Stomach smooth muscle (tissue), 2 donors: ENCODE results near the gene CFAP97.
A peak's percentile ranks its signal among the peaks of the same experiment; 100 is the strongest.

ENCODE experiments used
- H3K27ac ChIP-seq: one replicate; pipeline ENCODE4 v1.7.0; 2013; ENCODE audit warnings: mild to moderate bottlenecking, low read length, inconsistent platforms
- H3K27me3 ChIP-seq, 2 donors: one replicate each; pipeline ENCODE4 v1.7.0; 2013; ENCODE audit warnings: low read length in 2 of 2; ENCODE audit not compliant: insufficient read depth in 2 of 2, control insufficient read depth in 1 of 2
- H3K36me3 ChIP-seq, 2 donors: one replicate each; pipeline ENCODE4 v1.7.0; 2013; ENCODE audit warnings: low read length in 2 of 2; ENCODE audit not compliant: control insufficient read depth in 2 of 2, insufficient read depth in 2 of 2
- H3K4me1 ChIP-seq: one replicate; pipeline ENCODE4 v1.7.0; 2013; ENCODE audit warnings: low read length; ENCODE audit not compliant: control insufficient read depth, insufficient read depth
- H3K4me3 ChIP-seq, 2 donors: one replicate each; pipeline ENCODE4 v1.7.0; 2013; ENCODE audit warnings: low read length in 2 of 2
- H3K9ac ChIP-seq, 2 donors: one replicate each; pipeline ENCODE4 v1.7.0; 2013; ENCODE audit warnings: low read length in 2 of 2, mild to moderate bottlenecking in 1 of 2
- H3K9me3 ChIP-seq, 2 donors: one replicate each; pipeline ENCODE4 v1.7.0; 2013; ENCODE audit warnings: low read length in 2 of 2; ENCODE audit not compliant: control insufficient read depth in 2 of 2
- donor health status: healthy.
- donor health status: Pancreatic carcinoma.

The CFAP97 gene

GRCh38 chr4:185141777-185142176 lies 62.0 kb downstream of the CFAP97 start:
- Histone ChIP-seq H3K36me3 (peaks cover 0 to 14% of the 10 kb centered on the region in 2 donors), H3K9me3 (no peaks in the 10 kb centered on the region), H3K27ac (peak overlapping the region; percentile 94), H3K4me3 (no peak overlapping the region), H3K9ac (peak overlapping the region in 1 of 2 donors; percentile 29), H3K4me1 (peaks cover 33% of the 10 kb centered on the region), H3K27me3 (no peaks in the 10 kb centered on the region)

GRCh38 chr4:185139736-185140135 lies 64.1 kb downstream of the CFAP97 start:
- H3K27ac ChIP-seq = no peak overlapping the region
- no peaks in the 10 kb centered on the region for H3K36me3 ChIP-seq

GRCh38 chr4:185138161-185138560 lies 65.6 kb downstream of the CFAP97 start:
- no peaks in the 10 kb centered on the region for H3K9me3 ChIP-seq
- H3K9ac ChIP-seq = no peak overlapping the region
- H3K36me3 ChIP-seq = no peaks in the 10 kb centered on the region
- no peak overlapping the region for H3K4me3 ChIP-seq
- H3K27me3 ChIP-seq = no peaks in the 10 kb centered on the region
- no peak overlapping the region for H3K27ac ChIP-seq
- peaks cover 8% of the 10 kb centered on the region for H3K4me1 ChIP-seq

More at GRCh38 chr4:185139736-185140135, 64.1 kb downstream of the CFAP97 start:
- Histone ChIP-seq H3K4me1 (peaks cover 16% of the 10 kb centered on the region), H3K9me3 (no peaks in the 10 kb centered on the region), H3K9ac (no peak overlapping the region), H3K27me3 (no peaks in the 10 kb centered on the region), H3K4me3 (no peak overlapping the region)

DNA sequence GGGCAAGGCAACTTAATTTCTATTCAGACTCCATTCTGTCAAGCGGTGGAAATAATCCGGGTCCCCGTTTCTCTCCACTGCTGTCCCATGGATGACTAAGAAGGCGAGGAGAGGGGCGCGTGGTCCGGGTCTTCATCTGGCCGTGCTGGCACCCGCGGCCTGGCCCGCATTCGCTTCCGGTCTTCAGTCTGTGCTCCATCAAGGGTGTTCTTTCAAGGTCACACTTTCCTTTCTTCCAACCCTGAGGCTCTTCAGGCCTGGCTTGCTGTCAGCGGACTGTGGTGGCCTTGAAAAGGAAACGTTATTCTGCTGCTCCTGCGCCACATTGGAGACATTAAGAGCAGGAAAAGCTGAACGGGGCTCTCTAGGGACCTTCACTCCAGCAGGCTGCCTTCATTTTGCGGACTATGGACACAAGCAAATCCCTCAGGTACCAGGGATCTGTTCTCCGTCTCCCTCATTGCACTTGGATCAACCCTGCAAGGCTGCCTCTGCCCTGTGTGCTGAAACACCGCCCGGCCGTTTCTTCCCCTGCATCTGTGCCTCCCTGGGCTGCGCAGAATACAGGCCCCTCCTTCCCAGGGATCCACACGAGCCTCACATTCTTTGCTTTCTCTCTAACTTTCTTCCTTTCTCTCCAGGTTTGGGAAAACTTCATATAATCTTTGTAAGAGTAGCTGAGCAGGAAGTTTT lies 66.4 kb downstream of the CFAP97 start:
- H3K4me1 ChIP-seq = peaks cover 2% of the 10 kb centered on the region
- H3K27me3 ChIP-seq = no peaks in the 10 kb centered on the region
- no peaks in the 10 kb centered on the region for H3K36me3 ChIP-seq
- H3K27ac ChIP-seq = no peak overlapping the region
- no peak overlapping the region for H3K4me3 ChIP-seq
- H3K9ac ChIP-seq = no peak overlapping the region
- H3K9me3 ChIP-seq = no peaks in the 10 kb centered on the region

GRCh38 chr4:185134307-185134869 lies 69.4 kb downstream of the CFAP97 start:
- Histone ChIP-seq H3K9me3 (no peaks in the 10 kb centered on the region), H3K4me1 (no peaks in the 10 kb centered on the region), H3K27me3 (no peaks in the 10 kb centered on the region), H3K36me3 (no peaks in the 10 kb centered on the region), H3K4me3 (no peak overlapping the region), H3K27ac (no peak overlapping the region), H3K9ac (no peak overlapping the region)

- Histone ChIP-seq H3K4me1 (peaks cover 18% of the 10 kb centered on the region), H3K27ac (peak overlapping the region; percentile 58), H3K4me3 (peak overlapping the region; percentile 70 to 82), H3K9me3 (no peaks in the 10 kb centered on the region), H3K36me3 (no peaks in the 10 kb centered on the region), H3K27me3 (no peaks in the 10 kb centered on the region), H3K9ac (peak overlapping the region; percentile 41 to 64)
These were observed 75.3 kb downstream of the CFAP97 start for GRCh38 chr4:185128272-185129119.

DNA sequence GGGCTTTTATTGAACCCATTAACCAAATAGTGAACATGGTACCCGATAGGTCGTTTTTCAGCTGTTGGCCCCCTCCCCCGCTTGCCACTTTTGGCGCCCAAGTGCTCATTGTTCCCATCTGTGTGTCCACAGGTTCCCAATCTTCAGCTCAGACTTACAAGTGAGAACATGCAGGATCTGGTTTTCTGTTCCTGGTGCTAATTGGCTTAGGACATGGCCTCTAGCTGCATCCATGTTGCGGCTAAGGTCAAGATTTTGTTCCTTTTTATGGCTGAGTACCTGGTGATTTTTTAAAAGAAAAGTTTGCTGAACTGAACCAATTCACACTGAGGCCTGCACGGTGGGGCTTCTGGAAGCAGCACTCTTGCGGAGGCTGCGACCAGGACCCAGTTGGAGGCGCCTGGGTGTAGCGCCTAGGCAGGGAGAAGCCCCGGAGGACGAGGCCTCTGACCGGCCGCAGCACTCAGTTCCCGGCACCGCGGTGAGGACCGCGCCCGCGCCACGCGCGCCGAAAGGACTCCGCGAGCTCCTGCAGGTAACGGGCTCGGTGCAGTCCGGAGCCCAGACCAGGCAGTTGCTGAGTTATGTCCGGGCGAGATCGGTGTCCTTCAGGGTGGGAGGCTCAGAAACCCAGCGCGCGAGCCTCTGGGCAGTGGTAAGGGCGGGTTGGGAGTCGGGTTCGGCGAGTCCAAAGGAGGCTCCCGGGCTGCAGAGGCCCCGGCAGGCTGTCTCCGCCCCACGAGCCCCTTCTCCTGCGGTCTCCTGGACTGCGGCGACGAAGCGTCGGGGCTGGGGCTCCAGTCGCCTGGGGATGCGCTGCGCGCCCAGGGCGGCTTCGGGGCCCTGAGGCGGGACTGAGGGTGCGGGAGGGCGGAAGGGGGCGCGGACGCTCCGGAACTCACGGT lies 76.5 kb downstream of the CFAP97 start:
- H3K4me1 ChIP-seq = peaks cover 18% of the 10 kb centered on the region

DNA sequence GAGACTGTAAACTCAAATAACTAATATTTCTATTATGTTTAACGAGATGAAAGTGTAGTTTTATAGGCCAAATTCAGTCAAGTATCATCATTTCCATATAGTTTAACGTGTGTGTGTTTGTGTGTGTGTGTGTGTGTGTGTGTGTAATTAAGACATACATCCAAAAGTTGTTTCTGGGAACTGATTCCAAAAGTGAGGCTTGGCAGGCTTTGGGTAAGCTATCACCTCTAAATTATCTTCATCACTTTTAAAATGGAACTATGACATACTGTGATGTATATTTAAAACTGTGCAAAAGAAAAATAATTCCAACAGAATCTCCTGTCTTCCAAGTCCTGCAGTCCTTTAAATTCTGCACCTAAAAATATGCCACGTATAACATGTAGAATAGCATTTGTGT lies 79.8 kb downstream of the CFAP97 start:
- H3K36me3 ChIP-seq = no peaks in the 10 kb centered on the region
- H3K9me3 ChIP-seq = no peaks in the 10 kb centered on the region
- H3K9ac ChIP-seq = no peak overlapping the region
- H3K4me1 ChIP-seq = peaks cover 17% of the 10 kb centered on the region
- H3K27me3 ChIP-seq = no peaks in the 10 kb centered on the region
- no peak overlapping the region for H3K27ac ChIP-seq
- H3K4me3 ChIP-seq = no peak overlapping the region

More for the DNA sequence above, 76.5 kb downstream of the CFAP97 start:
- H3K9ac ChIP-seq = peak overlapping the region; percentile 42 to 45
- no peaks in the 10 kb centered on the region for H3K9me3 ChIP-seq
- no peaks in the 10 kb centered on the region for H3K27me3 ChIP-seq
- no peak overlapping the region for H3K27ac ChIP-seq
- H3K4me3 ChIP-seq = peak overlapping the region; percentile 76 to 82
- H3K36me3 ChIP-seq = no peaks in the 10 kb centered on the region

GRCh38 chr4:185122681-185123345 lies 81.0 kb downstream of the CFAP97 start:
- Histone ChIP-seq H3K4me1 (peaks cover 9% of the 10 kb centered on the region), H3K27ac (no peak overlapping the region), H3K9me3 (no peaks in the 10 kb centered on the region), H3K36me3 (no peaks in the 10 kb centered on the region), H3K27me3 (no peaks in the 10 kb centered on the region), H3K9ac (no peak overlapping the region), H3K4me3 (no peak overlapping the region)

- peaks cover 4% of the 10 kb centered on the region for H3K4me1 ChIP-seq
- H3K36me3 ChIP-seq = no peaks in the 10 kb centered on the region
- no peaks in the 10 kb centered on the region for H3K27me3 ChIP-seq
- H3K9me3 ChIP-seq = no peaks in the 10 kb centered on the region
- no peak overlapping the region for H3K9ac ChIP-seq
- no peak overlapping the region for H3K27ac ChIP-seq
- H3K4me3 ChIP-seq = no peak overlapping the region
These were observed 83.2 kb downstream of the CFAP97 start for GRCh38 chr4:185120631-185120946.
